ENCODE measurements around the gene ACVRL1. TPM values are rescaled to one million over a fixed set of nuclear protein-coding genes. Genes with fewer than 3 reads are reported as not detected.

Gene ACVRL1
- total and polyA plus RNA-seq, 9 of the 15 experiments (the other 6 are each of a cell fraction or from before 2014, with no cell fraction given), result 0.07 to 1.4 (median 0.30) TPM

DNA sequence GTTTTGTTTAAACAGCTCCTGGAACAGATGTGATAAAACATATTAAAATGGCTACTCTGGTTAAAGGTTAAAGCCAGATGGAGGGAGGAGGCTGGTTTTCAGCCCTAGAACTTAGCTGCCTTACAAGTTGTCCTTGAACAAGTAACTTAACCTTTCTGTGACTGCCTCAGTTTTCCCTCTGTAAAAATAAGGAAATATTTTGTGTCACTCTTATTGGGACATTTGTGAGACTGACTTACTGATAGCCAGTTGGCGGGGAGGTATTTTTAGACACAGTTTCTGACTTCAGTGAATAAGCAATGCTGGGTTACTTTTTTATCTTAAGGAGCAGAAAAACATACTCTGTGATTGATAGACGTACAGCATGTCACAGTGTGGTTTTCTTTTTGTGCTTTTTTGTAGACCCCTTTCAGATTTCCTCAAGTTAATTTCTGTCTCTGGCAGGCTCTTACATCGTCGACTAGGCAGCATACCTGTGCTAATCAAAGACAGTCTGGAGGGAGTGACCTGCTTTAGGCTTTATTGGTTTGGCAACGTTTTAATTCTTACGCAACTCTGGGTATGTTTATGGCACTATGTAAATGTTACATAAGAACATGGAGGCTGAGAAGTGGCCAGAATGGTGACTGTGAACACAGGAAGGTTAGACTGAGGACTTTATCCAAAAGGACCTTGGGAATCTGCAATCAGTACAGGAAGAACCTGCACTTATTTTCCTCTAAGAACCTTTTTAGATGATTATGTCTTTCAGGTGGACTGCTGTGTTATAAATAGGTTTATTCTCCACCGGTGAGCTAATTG lies 47.5 kb downstream of the ACVRL1 start (continued):
- TF ChIP-seq, protein P1, sequence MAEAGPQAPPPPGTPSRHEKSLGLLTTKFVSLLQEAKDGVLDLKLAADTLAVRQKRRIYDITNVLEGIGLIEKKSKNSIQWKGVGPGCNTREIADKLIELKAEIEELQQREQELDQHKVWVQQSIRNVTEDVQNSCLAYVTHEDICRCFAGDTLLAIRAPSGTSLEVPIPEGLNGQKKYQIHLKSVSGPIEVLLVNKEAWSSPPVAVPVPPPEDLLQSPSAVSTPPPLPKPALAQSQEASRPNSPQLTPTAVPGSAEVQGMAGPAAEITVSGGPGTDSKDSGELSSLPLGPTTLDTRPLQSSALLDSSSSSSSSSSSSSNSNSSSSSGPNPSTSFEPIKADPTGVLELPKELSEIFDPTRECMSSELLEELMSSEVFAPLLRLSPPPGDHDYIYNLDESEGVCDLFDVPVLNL (CRISPR knock-in tag; IDR thresholded peaks at IDR 0.05; ENCODE audit: low read depth), result no peak
- TF ChIP-seq CHCHD3 (CRISPR knock-in tag; IDR thresholded peaks at IDR 0.05) (no peak), ETV5 (CRISPR knock-in tag; IDR thresholded peaks at IDR 0.05; ENCODE audit: low read depth) (no peak), POLR2H (tag; IDR thresholded peaks at IDR 0.05; ENCODE audit: low read depth) (no peak), GTF2A2 (tag; IDR thresholded peaks at IDR 0.05) (no peak), TEAD4 (IDR thresholded peaks at IDR 0.05; ENCODE audit: low read length) (peak; percentile 89), TEAD4 (CRISPR knock-in tag; IDR thresholded peaks at IDR 0.05; ENCODE audit: borderline replicate concordance) (no peak), NR3C1 (CRISPR knock-in tag; IDR thresholded peaks at IDR 0.05) (no peak), HMG20B (CRISPR knock-in tag; IDR thresholded peaks at IDR 0.05) (no peak), KDM1A (IDR thresholded peaks at IDR 0.05) (peak; percentile 93 to 94), LCOR (CRISPR knock-in tag; IDR thresholded peaks at IDR 0.05) (no peak)
- TF ChIP-seq, protein P2, sequence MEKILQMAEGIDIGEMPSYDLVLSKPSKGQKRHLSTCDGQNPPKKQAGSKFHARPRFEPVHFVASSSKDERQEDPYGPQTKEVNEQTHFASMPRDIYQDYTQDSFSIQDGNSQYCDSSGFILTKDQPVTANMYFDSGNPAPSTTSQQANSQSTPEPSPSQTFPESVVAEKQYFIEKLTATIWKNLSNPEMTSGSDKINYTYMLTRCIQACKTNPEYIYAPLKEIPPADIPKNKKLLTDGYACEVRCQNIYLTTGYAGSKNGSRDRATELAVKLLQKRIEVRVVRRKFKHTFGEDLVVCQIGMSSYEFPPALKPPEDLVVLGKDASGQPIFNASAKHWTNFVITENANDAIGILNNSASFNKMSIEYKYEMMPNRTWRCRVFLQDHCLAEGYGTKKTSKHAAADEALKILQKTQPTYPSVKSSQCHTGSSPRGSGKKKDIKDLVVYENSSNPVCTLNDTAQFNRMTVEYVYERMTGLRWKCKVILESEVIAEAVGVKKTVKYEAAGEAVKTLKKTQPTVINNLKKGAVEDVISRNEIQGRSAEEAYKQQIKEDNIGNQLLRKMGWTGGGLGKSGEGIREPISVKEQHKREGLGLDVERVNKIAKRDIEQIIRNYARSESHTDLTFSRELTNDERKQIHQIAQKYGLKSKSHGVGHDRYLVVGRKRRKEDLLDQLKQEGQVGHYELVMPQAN (IDR thresholded peaks at IDR 0.05; ENCODE audit: borderline replicate concordance), result no peak
- TF ChIP-seq, protein P3, sequence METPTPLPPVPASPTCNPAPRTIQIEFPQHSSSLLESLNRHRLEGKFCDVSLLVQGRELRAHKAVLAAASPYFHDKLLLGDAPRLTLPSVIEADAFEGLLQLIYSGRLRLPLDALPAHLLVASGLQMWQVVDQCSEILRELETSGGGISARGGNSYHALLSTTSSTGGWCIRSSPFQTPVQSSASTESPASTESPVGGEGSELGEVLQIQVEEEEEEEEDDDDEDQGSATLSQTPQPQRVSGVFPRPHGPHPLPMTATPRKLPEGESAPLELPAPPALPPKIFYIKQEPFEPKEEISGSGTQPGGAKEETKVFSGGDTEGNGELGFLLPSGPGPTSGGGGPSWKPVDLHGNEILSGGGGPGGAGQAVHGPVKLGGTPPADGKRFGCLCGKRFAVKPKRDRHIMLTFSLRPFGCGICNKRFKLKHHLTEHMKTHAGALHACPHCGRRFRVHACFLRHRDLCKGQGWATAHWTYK (CRISPR knock-in tag; IDR thresholded peaks at IDR 0.05), result no peak
